Measurements from ENCODE around the gene PHIP. TPM values are rescaled to one million over a fixed set of nuclear protein-coding genes. Genes with fewer than 3 reads are reported as not detected.

The PHIP gene
- total and polyA plus RNA-seq, 2 experiments from 2014 or later: 48.0 to 65.4 TPM

- TF ChIP-seq ZNF462 (CRISPR knock-in tag; IDR thresholded peaks at IDR 0.05): no peak
- no peak for TF ChIP-seq EZH2 (IDR thresholded peaks at IDR 0.05; ENCODE audit: low read depth, unreplicated experiment)
Observed at GRCh38 chr6:78908621-78909020, 169.4 kb downstream of the PHIP start (continued).

DNA sequence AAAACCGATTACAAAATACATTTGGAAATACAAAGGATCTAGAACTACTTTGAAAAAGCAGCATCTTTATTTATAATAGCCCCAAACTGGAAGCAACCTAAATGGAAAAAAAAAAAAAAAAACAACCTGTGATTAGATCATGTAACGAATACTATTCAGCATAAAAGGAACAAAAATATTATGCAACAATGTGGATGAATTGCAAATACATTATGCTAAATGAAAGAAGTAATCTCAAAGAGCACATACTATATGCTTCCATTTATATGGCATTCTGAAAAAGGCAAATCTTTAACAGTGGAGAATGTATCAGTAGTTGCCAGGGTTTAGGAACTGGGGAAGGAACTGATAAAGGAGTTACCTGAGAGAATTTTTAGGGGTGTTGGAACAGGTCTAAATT is 181.8 kb downstream of the PHIP start:
- Histone ChIP-seq H3K27me3 (ENCODE audit: insufficient read depth) (no peaks in the 10 kb centered on the region), H3K9me2 (ENCODE audit: insufficient read depth) (no peaks in the 10 kb centered on the region), H3K36me3 (ENCODE audit: insufficient read depth) (no peaks in the 10 kb centered on the region), H2AFZ (no peak overlapping the region), H3K4me3 (no peak overlapping the region), H3K27ac (ENCODE audit: low read depth) (no peak overlapping the region), H3K4me2 (no peak overlapping the region), H3K4me1 (ENCODE audit: insufficient read depth) (no peaks in the 10 kb centered on the region), H4K20me1 (replicated peaks; ENCODE audit: insufficient read depth) (no peaks in the 10 kb centered on the region), H3K79me2 (replicated peaks; ENCODE audit: insufficient read depth) (no peaks in the 10 kb centered on the region), H3F3A (replicated peaks; ENCODE audit: low read depth) (no peaks in the 10 kb centered on the region)
- no peaks in the 10 kb centered on the region for H3K27me3 Mint-ChIP-seq (ENCODE audit: insufficient read depth, low read depth, poor library complexity)
- no peak for DNase-seq (ENCODE audit: low spot score)
- no peaks in the 10 kb centered on the region for H3K36me3 Mint-ChIP-seq (ENCODE audit: low read depth)
- no peaks in the 10 kb centered on the region for H3K9me3 Mint-ChIP-seq
- ATAC-seq: no peak
- no peaks in the 10 kb centered on the region for H3K4me1 Mint-ChIP-seq
- no peak overlapping the region for H3K27ac Mint-ChIP-seq
- H3K4me3 Mint-ChIP-seq: no peak overlapping the region
- TF ChIP-seq ZNF331 (CRISPR knock-in tag; IDR thresholded peaks at IDR 0.05; ENCODE audit: low read depth) (no peak), CREB1 (CRISPR knock-in tag; IDR thresholded peaks at IDR 0.05; ENCODE audit: low read depth) (no peak), ZNF114 (CRISPR knock-in tag; IDR thresholded peaks at IDR 0.05) (no peak), STAT1 (IDR thresholded peaks at IDR 0.05; ENCODE audit: unreplicated experiment) (no peak)
- TF ChIP-seq, protein P1, sequence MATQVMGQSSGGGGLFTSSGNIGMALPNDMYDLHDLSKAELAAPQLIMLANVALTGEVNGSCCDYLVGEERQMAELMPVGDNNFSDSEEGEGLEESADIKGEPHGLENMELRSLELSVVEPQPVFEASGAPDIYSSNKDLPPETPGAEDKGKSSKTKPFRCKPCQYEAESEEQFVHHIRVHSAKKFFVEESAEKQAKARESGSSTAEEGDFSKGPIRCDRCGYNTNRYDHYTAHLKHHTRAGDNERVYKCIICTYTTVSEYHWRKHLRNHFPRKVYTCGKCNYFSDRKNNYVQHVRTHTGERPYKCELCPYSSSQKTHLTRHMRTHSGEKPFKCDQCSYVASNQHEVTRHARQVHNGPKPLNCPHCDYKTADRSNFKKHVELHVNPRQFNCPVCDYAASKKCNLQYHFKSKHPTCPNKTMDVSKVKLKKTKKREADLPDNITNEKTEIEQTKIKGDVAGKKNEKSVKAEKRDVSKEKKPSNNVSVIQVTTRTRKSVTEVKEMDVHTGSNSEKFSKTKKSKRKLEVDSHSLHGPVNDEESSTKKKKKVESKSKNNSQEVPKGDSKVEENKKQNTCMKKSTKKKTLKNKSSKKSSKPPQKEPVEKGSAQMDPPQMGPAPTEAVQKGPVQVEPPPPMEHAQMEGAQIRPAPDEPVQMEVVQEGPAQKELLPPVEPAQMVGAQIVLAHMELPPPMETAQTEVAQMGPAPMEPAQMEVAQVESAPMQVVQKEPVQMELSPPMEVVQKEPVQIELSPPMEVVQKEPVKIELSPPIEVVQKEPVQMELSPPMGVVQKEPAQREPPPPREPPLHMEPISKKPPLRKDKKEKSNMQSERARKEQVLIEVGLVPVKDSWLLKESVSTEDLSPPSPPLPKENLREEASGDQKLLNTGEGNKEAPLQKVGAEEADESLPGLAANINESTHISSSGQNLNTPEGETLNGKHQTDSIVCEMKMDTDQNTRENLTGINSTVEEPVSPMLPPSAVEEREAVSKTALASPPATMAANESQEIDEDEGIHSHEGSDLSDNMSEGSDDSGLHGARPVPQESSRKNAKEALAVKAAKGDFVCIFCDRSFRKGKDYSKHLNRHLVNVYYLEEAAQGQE (IDR thresholded peaks at IDR 0.05; ENCODE audit: unreplicated experiment): no peak
